Measurements from ENCODE around the gene DDX20.
"Not testable (repeated sequence)": the region's sequence is repeated elsewhere in the genome, so short reads cannot be mapped to it uniquely, and the experiment has no call there.

Gene DDX20

DNA sequence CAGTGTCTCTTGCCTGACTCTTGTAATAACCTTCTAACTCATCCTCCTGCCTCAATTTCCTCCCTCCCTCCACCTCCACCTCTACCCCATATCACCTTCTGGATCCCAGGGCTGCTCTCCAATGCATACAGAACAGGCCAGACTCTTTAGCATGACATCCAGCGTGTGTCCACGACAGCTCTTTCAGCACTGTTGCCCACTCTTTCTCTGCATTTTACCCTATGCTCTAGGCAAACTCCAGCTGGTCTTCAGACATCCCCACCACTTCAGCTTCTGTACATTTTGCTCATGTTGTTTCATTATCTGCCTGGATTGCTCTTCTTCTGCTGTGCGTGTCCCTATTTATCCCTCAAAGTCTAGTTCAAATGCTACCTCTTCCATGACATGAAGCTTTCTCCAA lies 21.3 kb upstream of the DDX20 start:
- no peak for DNase-seq

DNA sequence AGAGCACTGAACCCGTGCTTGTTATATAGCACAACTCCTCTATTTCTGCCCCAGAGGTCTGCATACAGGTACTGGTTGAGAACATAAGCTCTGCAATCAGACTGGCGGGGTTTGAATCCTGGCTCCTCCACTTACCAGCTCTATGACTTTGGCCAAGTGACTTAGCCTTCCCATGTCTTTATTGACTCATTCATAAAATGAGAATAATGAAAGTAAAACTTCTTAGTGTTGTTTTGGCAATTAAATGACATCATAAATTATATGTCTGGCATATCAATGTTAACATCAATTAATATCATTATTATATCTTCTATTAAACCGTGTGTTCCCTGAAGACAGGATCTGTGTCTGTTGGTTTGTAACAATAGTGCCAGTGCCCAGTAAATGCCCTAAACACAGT lies 20.8 kb upstream of the DDX20 start:
- DNase-seq, result no peak

DNA sequence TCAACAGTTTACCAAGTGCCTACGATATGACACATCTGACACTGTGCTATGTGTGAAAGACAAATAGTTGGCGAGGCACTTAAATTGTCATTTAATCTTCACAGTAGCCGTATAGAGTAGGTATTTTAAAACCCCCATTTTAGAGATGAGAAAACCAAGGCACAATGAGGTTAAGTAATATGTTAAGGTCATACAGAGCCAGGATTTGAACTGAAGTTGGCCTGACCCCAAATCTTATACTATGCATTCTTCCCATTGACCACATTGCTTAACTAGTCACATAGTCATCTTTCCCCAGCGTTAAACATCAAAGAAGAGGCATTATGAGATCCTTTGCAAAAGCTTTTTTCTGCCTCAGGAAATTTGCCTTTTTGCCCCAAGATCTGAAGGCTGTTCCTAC lies 20.4 kb upstream of the DDX20 start:
- no peak for DNase-seq

DNA sequence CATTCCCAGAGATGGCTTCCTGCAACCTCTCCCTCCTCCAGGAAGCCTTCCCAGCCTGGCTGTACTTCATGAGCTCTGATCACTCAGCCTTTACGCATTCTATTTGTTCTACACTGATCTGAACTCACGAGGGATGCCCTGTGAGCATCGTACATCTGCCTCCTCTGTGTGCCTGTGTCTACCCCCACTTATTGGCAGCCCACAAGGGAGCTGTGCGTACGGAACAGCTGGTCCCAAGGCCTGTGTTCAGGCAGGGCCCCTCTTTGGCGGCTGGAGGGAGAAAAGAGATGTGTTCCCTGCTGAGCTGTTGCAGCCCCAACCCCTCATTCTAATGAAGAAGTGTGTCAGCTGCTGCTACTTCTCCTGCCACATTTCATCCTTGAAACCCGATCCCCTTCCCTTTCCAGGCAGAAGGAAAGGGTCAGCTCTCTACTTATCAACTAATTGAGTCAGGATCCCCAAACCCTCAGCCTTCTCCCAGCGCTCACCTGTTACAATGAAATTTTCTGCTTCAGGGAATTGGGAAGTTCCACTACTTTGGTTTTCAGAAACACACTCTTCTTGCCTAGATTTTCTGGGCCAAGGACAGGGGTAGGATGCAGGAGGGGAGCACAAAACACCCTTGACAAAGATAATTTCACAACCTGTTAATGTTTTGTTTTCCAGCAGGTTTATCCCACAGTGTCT lies 19.7 kb upstream of the DDX20 start:
- DNase-seq, result peak; percentile 95

DNA sequence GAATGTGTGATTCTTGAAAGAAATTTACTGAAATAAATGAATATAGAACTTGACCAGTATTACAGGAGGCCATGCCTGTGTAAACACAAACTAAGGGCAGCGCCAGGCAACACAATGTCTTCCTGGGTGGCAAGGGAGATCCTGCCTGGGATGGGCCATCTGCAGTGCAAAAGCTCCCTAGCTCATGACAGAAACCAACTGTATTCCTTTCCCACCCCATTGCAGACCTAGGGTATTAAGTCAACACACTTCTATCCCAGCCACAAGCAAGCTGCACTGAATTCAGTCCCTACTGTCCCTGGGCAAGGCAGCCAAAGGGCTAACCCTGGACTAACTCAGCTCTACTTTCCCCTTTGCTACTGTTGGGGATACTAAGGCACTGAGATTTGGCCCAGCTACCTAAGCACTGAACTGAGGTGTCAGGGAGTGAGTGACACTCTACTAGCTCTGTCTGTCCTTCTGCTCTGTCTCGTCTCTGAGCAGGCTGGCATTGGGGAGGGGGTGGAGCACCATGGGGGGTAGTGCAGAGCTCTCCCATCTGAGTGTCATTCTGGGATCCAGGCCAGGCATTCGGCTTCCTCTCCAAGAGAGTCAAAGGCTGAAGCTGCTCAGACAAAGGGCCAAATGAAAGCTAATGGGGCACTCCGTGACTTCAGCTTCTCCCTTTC lies 19.0 kb upstream of the DDX20 start:
- peak; percentile 92 for DNase-seq

DNA sequence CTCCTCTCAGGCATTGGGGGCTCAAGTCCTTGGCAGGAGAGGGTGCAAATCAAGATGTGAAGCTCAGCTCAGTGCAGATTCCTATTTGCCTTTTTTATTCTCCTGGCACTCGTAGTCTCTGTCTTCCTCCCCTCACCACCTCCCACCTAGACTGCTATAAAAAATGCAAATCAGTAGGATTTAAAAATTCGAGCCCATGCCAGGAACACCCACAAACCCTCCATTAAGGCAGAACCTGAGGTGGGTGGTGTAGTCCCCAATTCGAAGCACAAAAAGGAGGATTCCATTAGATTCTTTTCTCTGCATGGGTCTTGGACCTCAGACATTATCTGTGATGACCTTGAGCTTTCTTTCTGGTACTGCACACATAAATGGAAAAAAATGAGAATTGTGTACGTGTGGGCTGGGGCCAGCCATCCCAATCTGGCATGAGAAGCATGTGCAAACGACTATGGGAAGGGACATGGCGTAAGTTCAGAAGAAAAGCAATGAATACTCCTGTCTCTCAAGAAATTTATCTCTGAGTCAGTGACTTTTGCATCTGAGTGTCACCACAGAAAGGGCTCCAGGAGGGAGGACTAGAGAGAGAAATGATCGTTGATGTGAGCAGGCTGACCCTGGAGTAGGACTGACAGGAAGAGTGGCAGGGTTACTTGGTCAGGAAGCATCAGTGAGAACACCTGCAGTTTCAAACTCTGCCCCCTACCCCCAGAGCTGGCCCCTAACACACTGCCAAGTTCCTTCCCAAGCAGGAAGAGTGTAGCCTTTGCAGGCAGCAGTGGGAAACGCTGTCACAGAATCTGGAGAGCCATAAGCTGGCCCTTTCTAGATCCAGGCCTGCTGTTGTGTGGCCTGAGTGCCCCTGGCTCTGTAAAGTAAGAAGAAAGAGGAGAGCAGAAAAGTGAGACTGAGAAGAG lies 18.2 kb upstream of the DDX20 start:
- peak; percentile 37 for DNase-seq

DNA sequence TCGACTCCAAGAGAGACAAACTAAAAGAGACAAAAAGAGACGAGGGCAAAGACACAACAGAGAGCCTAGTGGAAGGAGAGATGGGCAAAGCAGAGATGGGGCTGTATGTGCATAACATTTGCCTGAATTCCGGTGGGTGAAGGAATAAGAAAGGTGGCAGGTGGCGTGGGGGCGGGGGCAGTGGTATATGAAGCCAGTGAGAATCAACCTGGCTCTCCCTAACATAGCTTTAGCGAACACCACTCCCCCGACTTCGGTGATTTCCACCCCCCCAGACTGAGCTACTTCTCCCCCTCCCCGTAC lies 17.6 kb upstream of the DDX20 start:
- no peak for DNase-seq

DNA sequence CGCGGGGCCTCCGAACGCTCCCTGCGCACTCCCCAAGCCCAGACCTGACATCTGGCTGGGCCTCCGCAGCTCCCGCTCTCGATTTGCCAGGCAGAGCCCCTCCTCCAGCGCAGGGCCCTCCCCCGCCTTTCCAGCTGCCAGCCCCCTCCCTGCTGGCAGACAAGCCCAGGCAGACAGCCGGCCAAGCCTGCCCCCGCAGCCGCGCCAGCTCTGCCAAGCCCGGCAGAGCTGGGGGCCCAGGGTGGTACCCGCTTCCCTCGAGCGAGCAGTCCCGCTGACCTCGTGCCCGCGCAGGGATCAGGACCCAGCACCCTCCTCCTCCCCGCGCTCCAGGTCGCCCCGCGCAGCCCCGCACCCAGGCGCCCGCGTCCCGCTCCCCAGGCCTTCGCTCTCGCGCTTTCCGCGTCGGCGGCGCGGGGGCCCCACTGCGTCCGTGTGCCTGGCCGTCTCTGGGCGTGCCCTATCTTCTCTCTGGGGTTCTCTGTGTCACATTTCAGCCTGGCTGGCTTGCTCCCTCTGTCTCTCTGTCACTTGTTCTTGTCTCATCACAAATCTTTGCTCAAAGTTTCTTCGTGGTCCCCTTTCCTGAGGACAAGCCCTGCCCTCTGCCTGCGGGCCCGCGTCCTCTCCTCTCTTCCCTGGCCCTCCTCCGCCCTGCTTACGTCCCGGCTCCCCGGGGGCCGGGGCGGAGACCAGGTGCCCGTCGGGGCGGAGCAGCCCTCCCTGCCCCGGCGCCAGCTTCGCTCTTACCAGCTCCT lies 17.1 kb upstream of the DDX20 start:
- peak; percentile 86 for DNase-seq

DNA sequence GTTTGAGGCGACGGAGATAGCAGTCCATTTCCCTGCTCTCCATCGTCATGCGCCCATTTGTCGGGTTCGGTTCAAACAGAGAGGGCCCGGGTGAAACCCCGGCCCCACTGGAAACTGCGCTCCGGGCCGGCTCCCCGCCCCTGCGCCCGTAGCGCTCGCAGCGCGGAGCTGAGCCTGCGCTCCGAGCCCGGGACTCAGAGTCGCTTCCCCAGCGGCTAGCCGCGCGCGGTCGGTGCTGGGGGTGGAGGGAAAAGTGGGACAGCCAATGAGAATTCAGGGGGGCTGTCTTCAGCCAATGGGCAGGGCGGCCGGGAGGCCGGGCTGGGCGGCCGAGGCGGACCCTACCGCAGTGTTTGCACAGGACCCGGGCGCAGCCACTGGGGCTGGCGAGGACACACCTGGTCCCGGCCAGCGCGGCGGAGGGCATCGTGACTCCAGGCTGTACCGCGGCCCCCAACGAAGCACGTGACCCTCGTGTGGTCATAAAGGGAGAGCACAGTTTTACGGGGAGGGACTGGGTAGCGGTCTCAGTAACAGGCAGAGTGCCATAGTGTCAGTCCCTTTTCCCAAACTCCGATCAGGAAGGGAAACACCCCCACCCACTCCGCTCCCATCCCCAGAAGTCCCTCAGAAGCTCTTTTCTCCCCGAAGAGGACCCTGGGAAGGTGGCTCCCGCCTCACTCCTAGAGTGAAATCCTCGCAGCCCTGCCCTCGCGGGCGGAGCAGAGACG lies 16.3 kb upstream of the DDX20 start, which contains the start of gene INKA2:
INKA2 (minus strand) TSS at position 202 of the 731 bp plus-strand sequence; CDS start at position 49, 153 bp downstream.
- DNase-seq, result peak; percentile 77

DNA sequence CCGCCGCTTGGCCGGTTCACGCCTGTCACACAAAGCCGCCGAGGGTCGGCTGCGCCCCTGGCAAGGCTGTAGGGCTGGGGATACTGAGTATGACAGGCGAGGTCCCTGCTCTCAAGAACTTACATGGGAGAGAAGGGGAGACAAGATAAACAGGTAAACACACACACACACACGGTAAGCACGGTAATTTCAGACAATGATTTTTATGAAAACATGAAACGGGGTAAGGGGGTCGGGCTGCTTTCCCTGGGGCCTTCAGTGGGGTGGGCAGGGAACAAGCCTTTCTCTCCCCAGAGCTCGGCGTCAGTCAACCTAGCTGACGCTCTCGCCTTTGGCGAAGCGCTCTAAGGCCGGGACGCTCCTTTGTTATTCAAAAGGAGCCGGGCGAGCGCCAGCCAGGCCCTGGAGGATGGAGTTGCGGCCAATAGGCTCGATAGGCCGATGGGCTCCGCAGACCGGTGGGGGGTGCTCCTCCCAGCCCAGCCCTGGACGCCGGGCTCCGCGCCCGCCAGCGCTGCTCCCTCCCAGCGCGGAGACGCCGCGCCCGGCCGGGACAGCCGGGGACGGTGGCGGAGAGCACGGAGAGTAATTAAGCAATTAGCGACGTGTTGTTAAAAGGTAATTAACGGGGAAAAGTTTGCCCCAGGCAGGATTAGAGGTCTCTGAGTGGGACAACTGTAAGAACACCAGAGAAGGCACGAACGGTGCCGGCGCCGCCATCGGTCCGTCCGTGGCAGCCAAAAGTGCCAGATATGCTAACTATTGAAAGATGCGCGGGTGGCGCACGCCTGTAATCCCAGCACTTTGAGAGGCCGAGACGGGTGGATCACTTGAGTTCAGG lies 15.6 kb upstream of the DDX20 start:
- DNase-seq, result no peak

DNA sequence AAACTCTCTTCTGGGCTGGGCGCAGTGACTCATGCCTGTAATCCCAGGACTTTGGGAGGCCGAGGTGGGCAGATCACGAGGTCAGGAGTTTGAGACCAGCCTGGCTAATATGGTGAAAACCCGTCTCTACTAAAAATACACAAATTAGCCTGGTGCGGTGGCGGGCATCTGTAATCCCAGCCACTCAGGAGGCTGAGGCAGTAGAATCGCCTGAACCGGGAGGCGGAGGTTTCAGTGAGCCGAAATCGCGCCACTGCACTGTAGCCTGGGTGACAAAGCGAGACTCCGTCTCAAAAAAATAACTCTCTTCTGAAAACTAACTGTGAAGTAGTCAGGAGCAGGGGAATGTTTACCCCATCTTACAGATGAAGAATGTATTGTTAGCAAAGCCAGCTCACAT lies 13.4 kb upstream of the DDX20 start:
- not testable (repeated sequence) for DNase-seq

DNA sequence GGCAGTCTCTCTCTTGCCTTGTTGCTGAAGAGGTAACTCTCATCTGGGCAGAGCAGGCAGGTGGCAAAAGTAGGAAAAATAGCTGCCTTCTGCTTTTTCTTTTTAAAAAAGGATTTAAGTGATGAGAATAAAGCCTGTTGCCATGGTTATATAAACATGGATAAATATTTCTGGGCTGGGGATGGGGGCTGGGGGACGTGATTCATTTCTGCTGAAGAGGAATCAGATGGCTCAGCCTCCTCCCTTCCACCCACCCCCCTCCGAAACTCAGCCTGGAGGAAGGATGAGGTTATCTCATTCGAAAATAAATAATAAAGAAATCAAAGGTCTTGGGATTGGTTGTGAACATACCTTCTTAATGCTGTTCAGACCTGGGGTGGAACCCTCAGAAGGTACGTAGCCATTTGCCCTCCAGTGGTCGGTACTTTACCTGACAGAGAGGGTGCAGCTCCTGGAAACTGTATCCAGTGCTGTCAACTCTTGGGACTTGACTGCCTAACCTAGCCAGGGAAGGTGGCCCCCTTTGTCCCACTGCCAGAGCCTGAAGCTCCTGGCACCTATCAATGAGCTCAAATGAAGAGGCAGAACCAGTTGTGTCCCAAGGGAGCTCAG lies 12.7 kb upstream of the DDX20 start:
- no peak for DNase-seq

DNA sequence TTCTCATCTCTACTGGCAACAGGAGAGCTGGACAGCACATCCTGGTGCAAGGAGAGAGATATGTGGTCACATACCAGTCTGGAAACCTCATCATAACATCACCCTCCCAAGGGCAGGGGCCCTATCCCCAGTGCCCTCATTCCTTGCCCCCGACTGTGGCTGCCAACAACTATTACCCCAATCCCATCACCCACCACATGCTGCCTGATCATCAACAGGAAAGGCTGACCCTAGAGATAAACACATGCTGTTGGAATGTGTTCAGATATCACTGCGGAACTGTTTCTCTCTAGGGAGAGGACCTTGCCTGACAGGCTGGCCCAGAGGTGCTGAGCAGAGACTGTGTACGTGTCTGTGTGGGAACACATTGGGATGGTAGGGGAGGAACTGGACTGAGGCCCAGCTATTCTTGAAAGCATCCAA lies 12.0 kb upstream of the DDX20 start:
- no peak for DNase-seq

DNA sequence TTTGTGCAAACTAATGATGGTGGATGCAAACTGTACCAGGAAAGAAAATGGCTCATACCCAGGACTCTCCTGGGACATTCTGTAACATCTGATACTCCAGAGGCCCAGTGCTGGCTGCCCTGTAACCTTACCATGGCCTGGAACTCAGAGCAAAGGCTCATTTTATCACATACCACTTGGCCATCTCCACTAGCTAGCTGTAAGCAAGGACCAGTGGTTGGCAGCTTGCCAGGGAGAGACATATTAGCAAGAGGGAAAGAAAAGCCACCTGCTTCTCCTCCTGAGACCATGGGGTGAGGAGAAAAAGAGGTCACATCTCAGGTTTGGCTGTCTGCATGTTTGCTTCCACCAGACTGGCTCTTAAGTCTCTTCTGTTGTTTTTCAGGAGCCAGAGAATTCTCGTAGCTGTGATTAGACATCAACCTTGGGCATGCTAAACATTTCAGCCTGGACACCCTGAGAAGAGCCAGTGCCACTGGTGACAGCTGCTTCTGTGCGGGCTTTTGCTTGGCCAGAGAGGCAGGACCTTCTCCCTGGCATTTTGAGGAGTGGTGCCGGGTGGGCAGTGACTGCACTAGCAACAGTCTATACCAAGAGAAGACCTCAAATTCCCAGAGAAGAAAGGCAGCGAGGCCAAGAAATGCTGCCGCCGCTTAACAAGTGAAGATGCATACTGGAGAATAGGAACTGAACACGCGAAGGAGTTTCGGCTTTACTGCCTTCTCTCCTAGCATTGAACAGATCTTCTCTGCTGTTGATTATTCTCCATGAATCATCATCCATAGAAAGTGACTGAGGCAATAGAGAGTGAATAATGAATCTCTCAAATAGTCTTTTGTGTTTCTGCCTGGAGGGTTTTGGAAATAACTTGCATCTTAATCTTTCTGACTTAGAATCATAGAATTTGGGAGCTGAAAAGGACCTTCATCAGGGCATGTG lies 9.8 kb upstream of the DDX20 start:
- DNase-seq, result no peak

DNA sequence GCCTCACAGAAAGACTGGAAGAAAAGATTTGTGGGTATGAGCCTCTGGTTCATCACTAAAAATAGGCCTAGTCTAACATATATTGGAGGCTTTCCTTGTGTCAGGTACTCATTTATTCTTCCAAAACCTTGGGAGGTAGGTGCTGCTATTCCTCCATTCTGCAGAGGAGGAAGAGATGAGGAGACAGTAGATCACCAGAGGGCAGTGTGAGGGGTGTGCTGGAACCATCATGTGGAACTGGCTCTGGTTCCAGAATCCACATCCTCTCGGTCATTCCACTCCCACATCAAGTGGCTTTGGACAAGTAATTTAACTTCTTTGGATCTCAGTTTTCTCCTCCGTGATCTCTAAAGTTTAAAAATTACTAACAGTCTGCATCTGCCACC lies 9.1 kb upstream of the DDX20 start:
- no peak for DNase-seq

DNA sequence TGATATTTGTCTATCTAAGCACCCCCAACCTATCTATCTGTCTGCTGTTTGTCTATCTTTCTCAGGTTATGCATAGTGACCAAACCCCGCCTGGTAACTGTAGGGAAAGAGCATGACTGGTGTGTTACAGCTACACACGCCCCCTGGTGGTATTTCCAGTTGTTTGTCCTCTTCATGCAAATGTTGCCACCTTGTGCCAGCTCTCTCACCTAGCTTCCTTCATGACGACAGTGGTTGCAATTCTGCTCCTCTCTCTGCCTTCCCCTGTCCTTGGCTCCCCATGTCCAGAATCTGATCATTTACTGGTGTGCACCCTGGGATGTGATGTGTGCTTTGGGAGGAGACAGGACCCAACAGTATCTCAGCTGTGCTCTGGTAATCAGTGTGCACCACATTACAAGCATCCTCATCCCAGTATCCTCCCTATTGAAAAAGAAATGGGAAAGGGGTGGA lies 8.4 kb upstream of the DDX20 start:
- peak; percentile 45 for DNase-seq

DNA sequence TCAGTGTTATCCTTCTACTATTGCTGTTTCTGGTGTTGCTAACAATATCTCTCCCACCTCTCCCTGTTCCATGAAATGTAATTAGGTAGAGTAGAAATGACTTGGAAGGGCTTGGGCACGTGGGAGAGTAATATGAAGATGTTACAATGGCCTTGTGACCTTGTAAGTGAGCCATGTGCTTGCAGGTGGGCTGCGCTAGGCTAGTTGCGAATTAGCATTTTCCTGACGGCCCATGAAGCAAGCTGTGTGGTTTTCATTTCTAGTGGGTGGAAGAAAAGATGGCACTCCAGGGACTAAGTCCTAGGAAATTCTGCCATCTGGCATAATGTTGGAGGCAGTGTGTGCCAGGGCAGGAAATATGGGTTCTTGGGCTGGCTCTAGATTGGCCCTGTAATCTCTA lies 7.8 kb upstream of the DDX20 start:
- no peak for DNase-seq

DNA sequence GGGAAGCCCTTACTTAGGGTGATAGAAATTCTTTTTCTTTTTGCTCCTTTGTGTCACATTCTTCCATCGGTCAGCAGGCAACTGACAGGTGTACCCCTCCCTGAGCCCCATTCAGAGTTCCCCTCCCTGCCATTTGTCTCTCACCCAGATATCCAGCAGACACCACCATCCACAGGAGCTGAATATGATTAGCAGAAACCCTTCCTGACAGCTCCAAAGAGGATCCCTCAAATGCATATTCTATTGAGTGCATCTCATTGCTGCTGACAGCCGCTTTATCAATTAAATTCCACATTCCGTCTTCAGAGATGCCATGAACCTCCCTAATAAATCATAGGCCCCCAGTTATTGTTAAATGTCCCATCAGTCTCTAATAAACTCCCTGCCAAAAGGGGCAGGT lies 6.1 kb upstream of the DDX20 start:
- DNase-seq, result no peak

DNA sequence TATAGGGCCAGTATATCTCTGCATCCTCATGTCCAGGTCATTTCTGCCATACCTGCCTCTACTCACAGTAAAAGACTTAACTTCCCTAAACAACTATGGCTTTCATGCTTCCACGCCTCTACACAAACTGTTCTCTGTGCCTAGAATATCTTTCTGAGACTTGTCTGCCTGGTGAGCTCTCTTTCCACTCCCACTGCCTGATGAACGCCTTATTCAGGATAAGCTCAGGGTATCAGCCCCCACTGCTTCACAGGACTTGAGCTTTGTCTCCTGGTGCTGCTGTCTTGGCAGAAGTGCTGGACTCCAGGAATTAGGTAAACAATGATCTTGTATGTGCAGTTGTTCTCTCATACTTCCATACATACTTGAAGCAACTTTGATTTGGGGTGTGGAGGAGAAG lies 4.8 kb upstream of the DDX20 start:
- DNase-seq, result no peak
